ENCODE data around the gene CSMD2. TPM values are rescaled to one million over a fixed set of nuclear protein-coding genes. Genes with fewer than 3 reads are reported as not detected.

The CSMD2 gene
- total RNA-seq, 1 experiment from 2014 or later: 13.2 TPM

DNA sequence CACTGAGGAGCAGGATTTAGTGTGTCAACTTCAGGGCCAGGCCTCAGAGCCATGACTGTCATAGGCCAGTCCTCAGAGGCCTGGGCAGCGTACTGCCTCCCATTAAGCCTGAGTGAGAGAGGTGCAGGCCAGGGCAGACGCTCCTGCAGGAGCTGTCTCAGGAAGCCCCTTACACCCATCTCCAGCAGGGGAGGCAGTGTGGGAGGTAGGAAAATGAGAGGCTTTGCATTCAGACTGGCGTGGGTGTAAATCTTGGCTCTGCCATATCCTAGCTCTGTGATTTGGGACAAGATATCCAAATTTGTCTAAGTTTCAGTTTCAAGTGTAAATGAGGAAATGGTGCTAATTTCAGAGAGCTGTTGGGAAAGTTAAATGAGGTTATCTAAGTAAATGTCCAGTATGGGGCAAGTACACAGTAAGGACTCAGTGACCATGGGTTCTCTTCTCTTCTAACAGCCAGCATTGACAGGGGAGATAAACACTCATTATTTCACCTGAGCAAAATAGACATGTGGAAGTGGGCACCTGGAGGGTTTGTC is 508.5 kb downstream of the CSMD2 start (continued):
- TF ChIP-seq, protein P1, sequence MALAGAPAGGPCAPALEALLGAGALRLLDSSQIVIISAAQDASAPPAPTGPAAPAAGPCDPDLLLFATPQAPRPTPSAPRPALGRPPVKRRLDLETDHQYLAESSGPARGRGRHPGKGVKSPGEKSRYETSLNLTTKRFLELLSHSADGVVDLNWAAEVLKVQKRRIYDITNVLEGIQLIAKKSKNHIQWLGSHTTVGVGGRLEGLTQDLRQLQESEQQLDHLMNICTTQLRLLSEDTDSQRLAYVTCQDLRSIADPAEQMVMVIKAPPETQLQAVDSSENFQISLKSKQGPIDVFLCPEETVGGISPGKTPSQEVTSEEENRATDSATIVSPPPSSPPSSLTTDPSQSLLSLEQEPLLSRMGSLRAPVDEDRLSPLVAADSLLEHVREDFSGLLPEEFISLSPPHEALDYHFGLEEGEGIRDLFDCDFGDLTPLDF (CRISPR knock-in tag; IDR thresholded peaks at IDR 0.05): no peak
- no peak for TF ChIP-seq ZNF416 (CRISPR knock-in tag; IDR thresholded peaks at IDR 0.05)
- TF ChIP-seq ZNF232 (CRISPR knock-in tag; IDR thresholded peaks at IDR 0.05): no peak

DNA sequence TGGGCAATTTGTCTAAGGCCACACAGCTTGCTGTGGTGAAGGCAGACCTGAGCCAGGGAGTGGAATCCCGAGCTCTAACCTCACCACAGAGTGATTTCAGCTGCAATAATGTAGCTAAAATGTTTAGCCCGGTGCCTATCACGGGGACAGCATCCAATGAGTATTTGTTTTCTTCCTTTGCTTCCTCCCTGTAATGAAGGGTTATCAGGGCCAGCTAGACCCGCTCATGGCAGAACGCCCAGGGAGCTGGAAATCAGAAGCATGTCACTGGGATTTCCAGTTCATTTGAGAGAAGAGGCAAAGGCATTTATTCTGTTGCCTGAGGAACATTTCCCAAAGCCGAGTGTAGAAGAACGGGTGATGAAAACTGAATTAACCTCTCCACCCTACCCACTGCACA is 509.5 kb downstream of the CSMD2 start:
- ChIA-PET CTCF (interaction anchor here (1.0 to 1.7 kb wide), 2 partner anchors 20 to 22 kb away, joined by 6 to 9 read pairs; no protein-coding TSS in a partner anchor), POLR2A (no interaction called here)
- Mint-ChIP-seq H3K4me1 (no peaks in the 10 kb centered on the region), H3K9me3 (no peaks in the 10 kb centered on the region), H3K4me3 (no peak overlapping the region), H3K36me3 (peaks cover 10% of the 10 kb centered on the region), H3K27ac (no peak overlapping the region), H3K27me3 (ENCODE audit: low read depth) (no peaks in the 10 kb centered on the region)
- ATAC-seq: no peak
- DNase-seq (ENCODE audit: low spot score): no peak
- TF ChIP-seq, protein P2, sequence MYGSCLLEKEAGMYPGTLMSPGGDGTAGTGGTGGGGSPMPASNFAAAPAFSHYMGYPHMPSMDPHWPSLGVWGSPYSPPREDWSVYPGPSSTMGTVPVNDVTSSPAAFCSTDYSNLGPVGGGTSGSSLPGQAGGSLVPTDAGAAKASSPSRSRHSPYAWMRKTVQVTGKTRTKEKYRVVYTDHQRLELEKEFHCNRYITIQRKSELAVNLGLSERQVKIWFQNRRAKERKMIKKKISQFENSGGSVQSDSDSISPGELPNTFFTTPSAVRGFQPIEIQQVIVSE (CRISPR knock-in tag; IDR thresholded peaks at IDR 0.05; ENCODE audit: borderline replicate concordance): no peak
- no peak for TF ChIP-seq ZNF396 (CRISPR knock-in tag; IDR thresholded peaks at IDR 0.05; ENCODE audit: borderline replicate concordance)
- no peak for TF ChIP-seq NR3C1 (CRISPR knock-in tag; conservative IDR thresholded peaks at IDR 0.05; ENCODE audit: low read depth)
- TF ChIP-seq, protein P1 (CRISPR knock-in tag; IDR thresholded peaks at IDR 0.05): no peak
- TF ChIP-seq, protein P3, sequence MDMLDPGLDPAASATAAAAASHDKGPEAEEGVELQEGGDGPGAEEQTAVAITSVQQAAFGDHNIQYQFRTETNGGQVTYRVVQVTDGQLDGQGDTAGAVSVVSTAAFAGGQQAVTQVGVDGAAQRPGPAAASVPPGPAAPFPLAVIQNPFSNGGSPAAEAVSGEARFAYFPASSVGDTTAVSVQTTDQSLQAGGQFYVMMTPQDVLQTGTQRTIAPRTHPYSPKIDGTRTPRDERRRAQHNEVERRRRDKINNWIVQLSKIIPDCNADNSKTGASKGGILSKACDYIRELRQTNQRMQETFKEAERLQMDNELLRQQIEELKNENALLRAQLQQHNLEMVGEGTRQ (CRISPR knock-in tag; IDR thresholded peaks at IDR 0.05): no peak
- no peak for TF ChIP-seq ZNF416 (CRISPR knock-in tag; IDR thresholded peaks at IDR 0.05)

DNA sequence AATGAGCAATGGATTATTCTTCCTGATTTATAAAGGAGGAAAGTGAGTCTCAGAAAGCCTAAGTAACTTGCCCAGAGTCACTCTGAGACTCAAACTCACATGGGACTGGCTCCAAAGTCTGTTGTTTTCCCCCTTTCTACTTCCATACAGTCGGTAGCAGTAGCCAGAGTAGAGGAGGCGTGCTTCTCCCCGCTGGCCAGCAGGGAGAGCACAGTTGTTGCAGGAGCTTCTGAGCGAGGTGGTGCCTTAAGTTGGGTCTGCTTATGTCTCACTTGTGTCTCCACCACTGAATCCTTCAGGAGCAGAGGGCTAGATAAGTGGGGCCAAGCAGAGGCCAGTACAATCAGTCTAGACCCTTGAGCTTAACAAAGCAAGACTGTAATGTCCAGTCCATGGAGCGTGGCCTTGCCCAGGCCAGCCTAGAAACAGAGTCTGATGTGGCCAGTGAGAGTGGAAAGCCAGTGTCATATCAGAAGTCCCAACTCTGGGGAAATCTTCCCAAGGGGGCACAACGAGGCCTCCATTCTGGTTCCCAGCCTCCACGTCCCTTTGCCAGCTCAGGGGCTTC is 510.7 kb downstream of the CSMD2 start:
- TF ChIP-seq, protein P4, sequence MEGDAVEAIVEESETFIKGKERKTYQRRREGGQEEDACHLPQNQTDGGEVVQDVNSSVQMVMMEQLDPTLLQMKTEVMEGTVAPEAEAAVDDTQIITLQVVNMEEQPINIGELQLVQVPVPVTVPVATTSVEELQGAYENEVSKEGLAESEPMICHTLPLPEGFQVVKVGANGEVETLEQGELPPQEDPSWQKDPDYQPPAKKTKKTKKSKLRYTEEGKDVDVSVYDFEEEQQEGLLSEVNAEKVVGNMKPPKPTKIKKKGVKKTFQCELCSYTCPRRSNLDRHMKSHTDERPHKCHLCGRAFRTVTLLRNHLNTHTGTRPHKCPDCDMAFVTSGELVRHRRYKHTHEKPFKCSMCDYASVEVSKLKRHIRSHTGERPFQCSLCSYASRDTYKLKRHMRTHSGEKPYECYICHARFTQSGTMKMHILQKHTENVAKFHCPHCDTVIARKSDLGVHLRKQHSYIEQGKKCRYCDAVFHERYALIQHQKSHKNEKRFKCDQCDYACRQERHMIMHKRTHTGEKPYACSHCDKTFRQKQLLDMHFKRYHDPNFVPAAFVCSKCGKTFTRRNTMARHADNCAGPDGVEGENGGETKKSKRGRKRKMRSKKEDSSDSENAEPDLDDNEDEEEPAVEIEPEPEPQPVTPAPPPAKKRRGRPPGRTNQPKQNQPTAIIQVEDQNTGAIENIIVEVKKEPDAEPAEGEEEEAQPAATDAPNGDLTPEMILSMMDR (IDR thresholded peaks at IDR 0.05): peak; percentile 23; the same call in 1 of the 2 replicates
- no peak for TF ChIP-seq ETV6 (CRISPR knock-in tag; IDR thresholded peaks at IDR 0.05)

DNA sequence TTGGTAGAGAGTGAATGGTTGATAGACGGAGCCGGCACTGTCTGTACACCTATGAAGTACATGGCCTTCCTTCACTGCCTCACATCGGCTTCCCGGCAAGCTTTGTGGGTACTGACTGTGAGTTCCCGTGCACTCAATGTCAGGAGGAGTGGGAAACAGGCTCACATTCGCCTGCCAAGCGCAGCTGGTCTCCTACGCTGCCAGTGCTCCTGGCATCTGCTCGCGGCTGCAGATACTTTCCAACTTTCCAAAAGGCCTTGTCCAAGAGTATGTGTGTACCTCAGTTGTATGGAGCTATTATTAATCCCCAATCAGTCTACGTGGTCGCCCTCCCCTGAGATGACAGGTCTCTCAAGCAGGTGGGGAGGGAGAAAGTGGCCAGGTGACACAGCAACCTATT is 511.8 kb downstream of the CSMD2 start:
- H3K4me3 Mint-ChIP-seq: no peak overlapping the region
- H3K4me1 Mint-ChIP-seq: no peaks in the 10 kb centered on the region
- peaks cover 16% of the 10 kb centered on the region for H3K36me3 Mint-ChIP-seq
- no peaks in the 10 kb centered on the region for H3K9me3 Mint-ChIP-seq
- ATAC-seq: no peak
- ChIA-PET CTCF (interaction anchor here (0.6 kb wide), 1 partner anchor 505 kb away, joined by 3 read pairs; no protein-coding TSS in a partner anchor), POLR2A (no interaction called here)
- no peak for DNase-seq (ENCODE audit: low spot score)
- no peaks in the 10 kb centered on the region for H3K27me3 Mint-ChIP-seq (ENCODE audit: low read depth)
- H3K27ac Mint-ChIP-seq: no peak overlapping the region
- TF ChIP-seq ZNF423 (CRISPR knock-in tag; IDR thresholded peaks at IDR 0.05) (no peak), ZNF396 (CRISPR knock-in tag; IDR thresholded peaks at IDR 0.05; ENCODE audit: borderline replicate concordance) (no peak), RELA (CRISPR knock-in tag; IDR thresholded peaks at IDR 0.05; ENCODE audit: borderline replicate concordance) (no peak), NFYB (CRISPR knock-in tag; conservative IDR thresholded peaks at IDR 0.05; ENCODE audit: low read depth) (no peak)

More for the DNA sequence above, 510.7 kb downstream of the CSMD2 start:
- Mint-ChIP-seq H3K4me1 (no peaks in the 10 kb centered on the region), H3K4me3 (no peak overlapping the region), H3K27ac (no peak overlapping the region), H3K9me3 (no peaks in the 10 kb centered on the region), H3K36me3 (peaks cover 10% of the 10 kb centered on the region), H3K27me3 (ENCODE audit: low read depth) (no peaks in the 10 kb centered on the region)
- ATAC-seq (peak; percentile 96), DNase-seq (ENCODE audit: low spot score) (peak; percentile 40)
- ChIA-PET CTCF (interaction anchor here (1.0 to 1.7 kb wide), 3 partner anchors 14 to 21 kb away, joined by 3 to 9 read pairs (median 4); no protein-coding TSS in a partner anchor), POLR2A (interaction anchor here (1.0 kb wide), 1 partner anchor 8 kb away, joined by 3 read pairs; no protein-coding TSS in a partner anchor)

Data from WTC11 (cell line).